Brain microvascular endothelial cell (primary cell): Measurements from ENCODE around the gene FARP1.
A peak's percentile ranks its signal among the peaks of the same experiment; 100 is the strongest.

Experiments used
- DNase-seq: peaks from one replicate; pipeline ENCODE4 v3.0.0-alpha.2; 2020
- H3K27ac ChIP-seq: fragments of 250-450 bp; sonication (Bioruptor Pico); 2 replicates; pipeline ENCODE4 v1.5.1; 2020; ENCODE audit warnings: mild to moderate bottlenecking, moderate library complexity
- H3K27me3 ChIP-seq: fragments of 250-450 bp; sonication (Bioruptor Pico); replicated peaks from 2 replicates; pipeline ENCODE4 v1.5.1; 2020; ENCODE audit warnings: mild to moderate bottlenecking
- H3K36me3 ChIP-seq: fragments of 250-450 bp; sonication (Bioruptor Pico); replicated peaks from 2 replicates; pipeline ENCODE4 v1.5.1; 2020; ENCODE audit warnings: mild to moderate bottlenecking
- H3K4me3 ChIP-seq: 2 replicates; pipeline ENCODE4 v1.5.1; 2011; ENCODE audit warnings: low read depth, mild to moderate bottlenecking, control low read depth, low read length, moderate library complexity
- CTCF ChIP-seq: IDR thresholded peaks from 2 replicates; pipeline ENCODE4 v1.5.1; 2011; ENCODE audit warnings: low read depth, mild to moderate bottlenecking, moderate library complexity, low read length, control low read depth, inconsistent platforms; ENCODE audit errors: missing control alignments
- in situ Hi-C: cut with HindIII; loops from 2 replicates; pipeline ENCODE4 v1.10.0; 2017; ENCODE audit warnings: low sequenced_read_pairs, low pct_ligation_motif_present

FARP1 gene

GRCh38 chr13:98461486-98462240 is 318.8 kb downstream of the FARP1 start:
- Histone ChIP-seq H3K4me3 (no peak overlapping the region), H3K27ac (no peak overlapping the region), H3K27me3 (no peaks in the 10 kb centered on the region), H3K36me3 (peaks cover 60% of the 10 kb centered on the region)
- in situ Hi-C loops, result no loop called here
- no peak for DNase-seq
- no peak for TF ChIP-seq CTCF

- TF ChIP-seq CTCF, result no peak
- H3K36me3 ChIP-seq, result peaks cover 61% of the 10 kb centered on the region
- DNase-seq, result no peak
- H3K4me3 ChIP-seq, result no peak overlapping the region
- in situ Hi-C loops, result no loop called here
- H3K27me3 ChIP-seq, result no peaks in the 10 kb centered on the region
- H3K27ac ChIP-seq, result no peak overlapping the region
Observed at GRCh38 chr13:98462241-98462882, 319.5 kb downstream of the FARP1 start.

GRCh38 chr13:98462946-98463345 is 320.1 kb downstream of the FARP1 start:
- H3K36me3 ChIP-seq, result peaks cover 62% of the 10 kb centered on the region
- H3K4me3 ChIP-seq, result no peak overlapping the region
- no peak for DNase-seq
- no peak overlapping the region for H3K27ac ChIP-seq
- in situ Hi-C loops, result no loop called here
- TF ChIP-seq CTCF, result no peak
- no peaks in the 10 kb centered on the region for H3K27me3 ChIP-seq

GRCh38 chr13:98466634-98467236 is 323.8 kb downstream of the FARP1 start:
- DNase-seq, result peak; percentile 81
- in situ Hi-C loops, result no loop called here
- Histone ChIP-seq H3K4me3 (no peak overlapping the region), H3K27ac (no peak overlapping the region), H3K27me3 (no peaks in the 10 kb centered on the region), H3K36me3 (peaks cover 50% of the 10 kb centered on the region)
- peak; percentile 89 for TF ChIP-seq CTCF

- no peak for TF ChIP-seq CTCF
- peaks cover 54% of the 10 kb centered on the region for H3K36me3 ChIP-seq
Observed at GRCh38 chr13:98467263-98467985, 324.5 kb downstream of the FARP1 start.

More at GRCh38 chr13:98467263-98467985, 324.5 kb downstream of the FARP1 start:
- Histone ChIP-seq H3K27ac (no peak overlapping the region), H3K27me3 (no peaks in the 10 kb centered on the region), H3K4me3 (no peak overlapping the region)
- in situ Hi-C loops, result no loop called here
- no peak for DNase-seq
